ENCODE data around the gene AFF3.

AFF3 gene

DNA sequence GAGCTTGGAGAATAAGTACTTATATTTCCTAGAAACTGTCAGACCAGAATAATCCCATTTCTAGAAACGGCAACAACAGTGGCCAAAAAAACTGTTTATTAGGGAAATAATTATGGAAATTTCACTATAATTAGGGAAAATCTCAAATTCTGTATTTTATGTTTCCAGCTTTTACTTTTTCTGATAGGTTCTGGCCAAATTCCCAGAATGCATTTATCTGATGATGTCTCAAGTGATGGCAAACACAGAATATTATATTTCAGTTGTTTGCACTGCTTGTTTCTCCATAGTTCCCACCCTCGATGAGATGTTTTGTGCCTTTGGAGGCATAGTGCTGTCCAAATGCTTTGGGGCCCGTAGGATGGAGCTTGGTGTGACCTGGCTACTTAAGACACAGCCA, 66.9 kb downstream of the AFF3 start:
- H3K27ac ChIP-seq (ENCODE audit: insufficient read depth, low read depth, low read length, poor library complexity, severe bottlenecking): no peak overlapping the region
- H3K4me1 ChIP-seq (ENCODE audit: control insufficient read depth, insufficient read depth, low read length): no peaks in the 10 kb centered on the region
- no peaks in the 10 kb centered on the region for H3K9me3 ChIP-seq (ENCODE audit: control insufficient read depth, low read length)
- H3K36me3 ChIP-seq (ENCODE audit: control insufficient read depth, insufficient read depth, low read length): no peaks in the 10 kb centered on the region
- 93 to 100% methylated on average over 2 to 3 of the region's 3 CpGs for WGBS, 2 experiments
- H3K4me3 ChIP-seq (ENCODE audit: insufficient read depth, low read depth, low read length): no peak overlapping the region
- H3K27me3 ChIP-seq (ENCODE audit: control insufficient read depth, insufficient read depth, low read length, poor library complexity, severe bottlenecking): no peaks in the 10 kb centered on the region

GRCh38 chr2:100073110-100073509, 69.3 kb downstream of the AFF3 start:
- Histone ChIP-seq H3K27ac (ENCODE audit: insufficient read depth, low read depth, low read length, poor library complexity, severe bottlenecking) (no peak overlapping the region), H3K4me1 (ENCODE audit: control insufficient read depth, insufficient read depth, low read length) (no peaks in the 10 kb centered on the region), H3K4me3 (ENCODE audit: insufficient read depth, low read depth, low read length) (no peak overlapping the region), H3K36me3 (ENCODE audit: control insufficient read depth, insufficient read depth, low read length) (no peaks in the 10 kb centered on the region), H3K27me3 (ENCODE audit: control insufficient read depth, insufficient read depth, low read length, poor library complexity, severe bottlenecking) (no peaks in the 10 kb centered on the region), H3K9me3 (ENCODE audit: control insufficient read depth, low read length) (no peaks in the 10 kb centered on the region)
- 97 to 98% methylated on average over 3 of the region's 3 CpGs for WGBS, 2 experiments

DNA sequence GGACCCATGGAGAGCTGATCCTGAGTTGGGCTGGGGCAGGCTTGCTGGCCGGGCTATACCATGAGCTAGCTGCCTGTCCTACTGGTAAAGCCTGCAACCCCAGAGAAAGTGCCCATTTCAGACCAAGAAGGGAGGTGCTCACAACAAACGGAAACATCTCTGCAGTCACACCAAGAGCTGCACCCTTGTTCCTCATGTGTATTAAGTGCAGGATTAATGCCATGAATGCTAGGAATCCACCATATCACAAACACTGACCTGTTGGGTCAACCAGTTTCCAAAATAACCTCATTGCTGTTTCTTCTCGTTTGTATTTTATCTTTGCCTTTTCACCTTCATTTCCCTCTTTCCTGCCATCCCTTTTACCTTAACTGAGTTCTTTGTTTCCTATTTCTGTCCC, 69.9 kb downstream of the AFF3 start:
- Histone ChIP-seq H3K9me3 (ENCODE audit: control insufficient read depth, low read length) (no peaks in the 10 kb centered on the region), H3K27ac (ENCODE audit: insufficient read depth, low read depth, low read length, poor library complexity, severe bottlenecking) (no peak overlapping the region), H3K4me1 (ENCODE audit: control insufficient read depth, insufficient read depth, low read length) (no peaks in the 10 kb centered on the region), H3K27me3 (ENCODE audit: control insufficient read depth, insufficient read depth, low read length, poor library complexity, severe bottlenecking) (no peaks in the 10 kb centered on the region), H3K4me3 (ENCODE audit: insufficient read depth, low read depth, low read length) (no peak overlapping the region), H3K36me3 (ENCODE audit: control insufficient read depth, insufficient read depth, low read length) (no peaks in the 10 kb centered on the region)
- 86 to 94% methylated on average over 3 of the region's 3 CpGs for WGBS, 2 experiments

- WGBS, 2 experiments: 92 to 94% methylated on average over 13 of the region's 13 CpGs
- no peaks in the 10 kb centered on the region for H3K9me3 ChIP-seq (ENCODE audit: control insufficient read depth, low read length)
- no peaks in the 10 kb centered on the region for H3K4me1 ChIP-seq (ENCODE audit: control insufficient read depth, insufficient read depth, low read length)
- no peaks in the 10 kb centered on the region for H3K36me3 ChIP-seq (ENCODE audit: control insufficient read depth, insufficient read depth, low read length)
- no peak overlapping the region for H3K4me3 ChIP-seq (ENCODE audit: insufficient read depth, low read depth, low read length)
- no peak overlapping the region for H3K27ac ChIP-seq (ENCODE audit: insufficient read depth, low read depth, low read length, poor library complexity, severe bottlenecking)
- H3K27me3 ChIP-seq (ENCODE audit: control insufficient read depth, insufficient read depth, low read length, poor library complexity, severe bottlenecking): no peaks in the 10 kb centered on the region
These were observed 70.9 kb downstream of the AFF3 start for GRCh38 chr2:100071335-100072043.

DNA sequence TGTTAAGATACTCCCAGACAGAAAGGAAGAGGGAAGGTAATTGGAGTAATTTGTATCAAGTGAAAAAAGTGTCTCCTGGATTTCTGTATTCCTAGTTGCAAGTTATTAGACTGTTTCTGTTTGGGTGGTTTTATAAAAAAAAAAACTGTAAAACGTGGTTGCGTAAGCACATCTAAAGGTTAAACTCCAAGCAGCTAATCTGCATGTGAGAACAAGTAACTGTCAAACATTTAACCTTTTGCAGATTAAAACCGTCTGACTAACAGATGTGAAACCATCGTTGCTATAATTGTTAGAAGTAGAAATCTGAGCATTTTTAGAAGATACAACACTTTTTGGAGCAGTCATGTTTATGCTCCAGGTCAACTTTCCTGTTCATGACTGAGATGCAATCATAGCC, 72.3 kb downstream of the AFF3 start:
- Histone ChIP-seq H3K27me3 (ENCODE audit: control insufficient read depth, insufficient read depth, low read length, poor library complexity, severe bottlenecking) (no peaks in the 10 kb centered on the region), H3K27ac (ENCODE audit: insufficient read depth, low read depth, low read length, poor library complexity, severe bottlenecking) (no peak overlapping the region), H3K36me3 (ENCODE audit: control insufficient read depth, insufficient read depth, low read length) (no peaks in the 10 kb centered on the region), H3K9me3 (ENCODE audit: control insufficient read depth, low read length) (no peaks in the 10 kb centered on the region), H3K4me1 (ENCODE audit: control insufficient read depth, insufficient read depth, low read length) (no peaks in the 10 kb centered on the region), H3K4me3 (ENCODE audit: insufficient read depth, low read depth, low read length) (no peak overlapping the region)
- WGBS, 2 experiments: 86 to 90% methylated on average over 4 of the region's 4 CpGs

DNA sequence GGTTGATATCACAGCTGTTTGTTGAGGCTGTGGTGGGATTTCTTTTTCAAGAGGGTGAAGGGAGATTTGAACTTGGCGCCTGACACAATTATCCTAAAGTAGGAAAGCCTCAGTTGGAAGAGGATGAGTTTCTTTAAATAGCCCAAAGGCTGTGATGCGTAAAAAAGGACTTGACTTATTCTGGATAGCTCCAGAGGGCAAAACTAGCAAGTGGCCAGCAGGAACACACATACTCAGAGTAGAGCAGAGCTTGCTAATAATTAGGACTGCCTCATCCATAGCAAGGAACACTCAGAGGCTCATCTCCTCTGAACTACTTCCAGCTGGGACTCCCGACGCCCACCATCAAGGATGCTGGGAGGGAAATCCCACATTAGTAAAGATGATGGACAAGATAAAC, 74.0 kb downstream of the AFF3 start:
- Histone ChIP-seq H3K9me3 (ENCODE audit: control insufficient read depth, low read length) (no peaks in the 10 kb centered on the region), H3K4me1 (ENCODE audit: control insufficient read depth, insufficient read depth, low read length) (no peaks in the 10 kb centered on the region), H3K4me3 (ENCODE audit: insufficient read depth, low read depth, low read length) (no peak overlapping the region), H3K36me3 (ENCODE audit: control insufficient read depth, insufficient read depth, low read length) (no peaks in the 10 kb centered on the region), H3K27me3 (ENCODE audit: control insufficient read depth, insufficient read depth, low read length, poor library complexity, severe bottlenecking) (no peaks in the 10 kb centered on the region), H3K27ac (ENCODE audit: insufficient read depth, low read depth, low read length, poor library complexity, severe bottlenecking) (no peak overlapping the region)
- 95 to 99% methylated on average over 4 of the region's 4 CpGs for WGBS, 2 experiments

- no peaks in the 10 kb centered on the region for H3K9me3 ChIP-seq (ENCODE audit: control insufficient read depth, low read length)
- no peak overlapping the region for H3K27ac ChIP-seq (ENCODE audit: insufficient read depth, low read depth, low read length, poor library complexity, severe bottlenecking)
- H3K4me3 ChIP-seq (ENCODE audit: insufficient read depth, low read depth, low read length): no peak overlapping the region
- 92 to 98% methylated on average over 6 of the region's 6 CpGs for WGBS, 2 experiments
- H3K36me3 ChIP-seq (ENCODE audit: control insufficient read depth, insufficient read depth, low read length): no peaks in the 10 kb centered on the region
- H3K27me3 ChIP-seq (ENCODE audit: control insufficient read depth, insufficient read depth, low read length, poor library complexity, severe bottlenecking): no peaks in the 10 kb centered on the region
- H3K4me1 ChIP-seq (ENCODE audit: control insufficient read depth, insufficient read depth, low read length): no peaks in the 10 kb centered on the region
These were observed 74.6 kb downstream of the AFF3 start for GRCh38 chr2:100067784-100068183.

DNA sequence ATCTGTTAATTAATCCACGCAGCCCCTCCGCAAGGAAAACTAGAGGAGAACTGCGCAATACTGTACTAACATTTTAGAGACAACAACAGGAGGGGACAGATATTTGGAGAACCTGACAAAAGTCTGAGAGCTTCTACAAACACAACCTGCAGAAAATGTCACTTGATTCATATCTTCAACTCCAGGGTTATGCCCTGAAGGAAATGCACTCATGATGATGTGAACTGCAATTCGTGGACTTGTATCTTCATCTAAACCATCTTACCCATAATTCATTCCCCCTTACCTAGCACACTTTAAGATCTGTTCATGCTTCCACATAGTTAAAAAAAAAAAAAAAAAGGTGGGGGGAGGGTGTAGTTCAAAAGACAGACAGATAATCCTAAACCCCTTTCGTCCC, 75.5 kb downstream of the AFF3 start:
- H3K9me3 ChIP-seq (ENCODE audit: control insufficient read depth, low read length): no peaks in the 10 kb centered on the region
- no peak overlapping the region for H3K27ac ChIP-seq (ENCODE audit: insufficient read depth, low read depth, low read length, poor library complexity, severe bottlenecking)
- H3K36me3 ChIP-seq (ENCODE audit: control insufficient read depth, insufficient read depth, low read length): no peaks in the 10 kb centered on the region
- WGBS, 2 experiments: 89 to 94% methylated on average over 4 to 5 of the region's 5 CpGs
- no peak overlapping the region for H3K4me3 ChIP-seq (ENCODE audit: insufficient read depth, low read depth, low read length)
- H3K27me3 ChIP-seq (ENCODE audit: control insufficient read depth, insufficient read depth, low read length, poor library complexity, severe bottlenecking): no peaks in the 10 kb centered on the region
- no peaks in the 10 kb centered on the region for H3K4me1 ChIP-seq (ENCODE audit: control insufficient read depth, insufficient read depth, low read length)

- no peaks in the 10 kb centered on the region for H3K27me3 ChIP-seq (ENCODE audit: control insufficient read depth, insufficient read depth, low read length, poor library complexity, severe bottlenecking)
- H3K36me3 ChIP-seq (ENCODE audit: control insufficient read depth, insufficient read depth, low read length): no peaks in the 10 kb centered on the region
- WGBS, 2 experiments: 77 to 86% methylated on average over 2 to 3 of the region's 3 CpGs
- H3K9me3 ChIP-seq (ENCODE audit: control insufficient read depth, low read length): no peaks in the 10 kb centered on the region
- H3K27ac ChIP-seq (ENCODE audit: insufficient read depth, low read depth, low read length, poor library complexity, severe bottlenecking): no peak overlapping the region
- H3K4me3 ChIP-seq (ENCODE audit: insufficient read depth, low read depth, low read length): no peak overlapping the region
- no peaks in the 10 kb centered on the region for H3K4me1 ChIP-seq (ENCODE audit: control insufficient read depth, insufficient read depth, low read length)
These were observed 76.1 kb downstream of the AFF3 start for GRCh38 chr2:100066246-100066645.

DNA sequence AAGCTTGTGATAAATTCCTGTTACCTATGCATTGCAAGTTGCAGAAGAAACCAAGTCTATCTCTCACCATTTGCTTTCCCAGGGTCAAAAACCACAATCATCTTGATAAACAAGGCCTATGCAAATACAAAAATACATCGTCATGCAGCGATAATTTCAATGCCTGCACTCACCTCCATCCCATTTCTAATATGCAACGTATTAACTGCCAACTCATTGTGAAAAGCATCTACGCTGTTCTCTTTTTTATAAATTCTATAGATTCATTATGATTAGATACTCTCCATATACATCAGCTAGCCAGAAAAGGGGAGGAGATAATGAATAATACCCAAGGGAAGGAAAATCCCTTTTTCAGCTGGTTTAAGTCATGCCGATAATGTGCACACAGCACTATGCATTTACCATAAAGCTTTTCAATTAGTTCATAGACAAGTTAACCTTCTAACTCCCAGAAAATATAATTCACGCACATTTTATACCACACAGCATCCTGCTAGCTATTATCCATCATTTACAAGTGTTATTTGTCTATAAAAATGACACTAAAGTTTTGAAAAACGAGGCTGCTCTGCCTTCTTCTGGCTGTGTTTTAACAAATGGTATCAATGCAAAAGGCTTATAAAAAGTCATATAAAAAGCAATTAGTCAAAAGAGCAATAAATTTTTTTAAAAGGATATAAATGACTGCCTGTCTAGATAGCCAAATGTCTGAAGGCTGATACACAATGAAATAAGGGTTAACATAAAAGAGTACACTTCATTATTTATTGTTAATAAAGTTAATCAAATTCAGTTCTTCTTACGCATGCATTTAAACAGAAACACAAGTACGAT, 77.6 kb downstream of the AFF3 start:
- Histone ChIP-seq H3K4me3 (ENCODE audit: insufficient read depth, low read depth, low read length) (no peak overlapping the region), H3K27me3 (ENCODE audit: control insufficient read depth, insufficient read depth, low read length, poor library complexity, severe bottlenecking) (no peaks in the 10 kb centered on the region), H3K36me3 (ENCODE audit: control insufficient read depth, insufficient read depth, low read length) (no peaks in the 10 kb centered on the region), H3K27ac (ENCODE audit: insufficient read depth, low read depth, low read length, poor library complexity, severe bottlenecking) (no peak overlapping the region), H3K4me1 (ENCODE audit: control insufficient read depth, insufficient read depth, low read length) (no peaks in the 10 kb centered on the region), H3K9me3 (ENCODE audit: control insufficient read depth, low read length) (no peaks in the 10 kb centered on the region)
- 94 to 98% methylated on average over 7 to 9 of the region's 9 CpGs for WGBS, 2 experiments
